MM.1S (cell line): ENCODE data around the gene FIBCD1.

Experiments used
- EZH2 ChIP-seq: fragments of 300-600 bp; sonication (generic); optimal IDR thresholded peaks from 2 replicates; pipeline ENCODE3; 2017; ENCODE audit warnings: low read depth, mild to moderate bottlenecking, antibody characterized with exemption, low read length, mixed read lengths
- EZH2phosphoT487 ChIP-seq: fragments of 300-600 bp; sonication (generic); IDR thresholded peaks from 2 replicates; pipeline ENCODE4 v1.6.1; 2018; ENCODE audit warnings: antibody characterized with exemption, low read length
- TF ChIP-seq, protein P1 (sequence below): fragments of 300-600 bp; sonication (generic); IDR thresholded peaks from 2 replicates; pipeline ENCODE4 v1.5.1; 2016; ENCODE audit warnings: antibody characterized with exemption, low read length, mixed read lengths

DNA sequence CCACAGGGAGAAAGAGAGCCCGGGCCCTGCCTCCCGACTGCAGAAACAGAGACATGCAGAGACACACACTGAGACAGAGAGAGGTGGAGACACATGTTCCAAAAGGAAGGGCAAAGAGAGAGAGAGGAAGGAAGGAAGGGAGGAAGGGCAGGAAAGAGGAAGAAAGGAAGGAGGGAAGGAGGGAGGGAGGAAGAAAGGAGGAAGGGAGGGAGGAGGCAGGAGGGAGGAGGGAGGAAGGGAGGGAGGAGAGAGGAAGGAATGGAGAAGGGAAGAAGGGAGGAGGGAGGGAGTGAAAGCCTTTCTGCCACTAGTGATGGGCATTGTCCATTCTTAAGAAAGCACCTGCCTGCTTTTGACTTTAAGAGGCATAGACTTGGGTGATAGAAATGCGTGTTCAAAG is 31.8 kb upstream of the FIBCD1 start:
- TF ChIP-seq, protein P1, sequence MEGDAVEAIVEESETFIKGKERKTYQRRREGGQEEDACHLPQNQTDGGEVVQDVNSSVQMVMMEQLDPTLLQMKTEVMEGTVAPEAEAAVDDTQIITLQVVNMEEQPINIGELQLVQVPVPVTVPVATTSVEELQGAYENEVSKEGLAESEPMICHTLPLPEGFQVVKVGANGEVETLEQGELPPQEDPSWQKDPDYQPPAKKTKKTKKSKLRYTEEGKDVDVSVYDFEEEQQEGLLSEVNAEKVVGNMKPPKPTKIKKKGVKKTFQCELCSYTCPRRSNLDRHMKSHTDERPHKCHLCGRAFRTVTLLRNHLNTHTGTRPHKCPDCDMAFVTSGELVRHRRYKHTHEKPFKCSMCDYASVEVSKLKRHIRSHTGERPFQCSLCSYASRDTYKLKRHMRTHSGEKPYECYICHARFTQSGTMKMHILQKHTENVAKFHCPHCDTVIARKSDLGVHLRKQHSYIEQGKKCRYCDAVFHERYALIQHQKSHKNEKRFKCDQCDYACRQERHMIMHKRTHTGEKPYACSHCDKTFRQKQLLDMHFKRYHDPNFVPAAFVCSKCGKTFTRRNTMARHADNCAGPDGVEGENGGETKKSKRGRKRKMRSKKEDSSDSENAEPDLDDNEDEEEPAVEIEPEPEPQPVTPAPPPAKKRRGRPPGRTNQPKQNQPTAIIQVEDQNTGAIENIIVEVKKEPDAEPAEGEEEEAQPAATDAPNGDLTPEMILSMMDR, result no peak
- TF ChIP-seq EZH2phosphoT487 (no peak), EZH2 (no peak)
